H1 (cell line): ENCODE results near the gene ROR1. TPM values are rescaled to one million over a fixed set of nuclear protein-coding genes. Genes with fewer than 3 reads are reported as not detected.

Experiments
- CBX8 ChIP-seq: fragments of 300-800, 300-1000 bp; sonication (generic); IDR thresholded peaks from 2 replicates; pipeline ENCODE4 v1.7.1; 2016; ENCODE audit warnings: low read depth, low read length, borderline replicate concordance
- CREB1 ChIP-seq: IDR thresholded peaks from 2 replicates; pipeline ENCODE4 v1.6.1; 2012; ENCODE audit warnings: inconsistent platforms
- EGR1 ChIP-seq: IDR thresholded peaks from 2 replicates; pipeline ENCODE4 v1.6.1; 2011; ENCODE audit warnings: low read depth, low read length, borderline replicate concordance
- EZH2 ChIP-seq: fragments of 200-600 bp; sonication (generic); IDR thresholded peaks from 2 replicates; pipeline ENCODE4 v1.7.1; 2012; ENCODE audit warnings: low read depth, mild to moderate bottlenecking, moderate library complexity, low read length, inconsistent platforms; ENCODE audit not compliant: severe bottlenecking
- GABPA ChIP-seq: IDR thresholded peaks from 2 replicates; pipeline ENCODE4 v1.6.1; 2011; ENCODE audit warnings: mild to moderate bottlenecking, low read length, moderate library complexity, borderline replicate concordance; ENCODE audit not compliant: insufficient read depth
- KDM4A ChIP-seq: IDR thresholded peaks from one replicate; pipeline ENCODE4 v1.7.1; 2012; ENCODE audit warnings: low read depth, mild to moderate bottlenecking, moderate library complexity, low read length, inconsistent platforms; ENCODE audit not compliant: severe bottlenecking
- NANOG ChIP-seq: IDR thresholded peaks from 2 replicates; pipeline ENCODE4 v1.6.1; 2011; ENCODE audit warnings: low read length, low read depth, mild to moderate bottlenecking, inconsistent platforms; ENCODE audit not compliant: insufficient read depth, poor library complexity, severe bottlenecking
- RFX5 ChIP-seq: IDR thresholded peaks from 2 replicates; pipeline ENCODE4 v1.6.1; 2011; ENCODE audit warnings: low read depth, low read length, improper control_type of control experiment, borderline replicate concordance
- SRF ChIP-seq: IDR thresholded peaks from 2 replicates; pipeline ENCODE4 v1.6.1; 2011; ENCODE audit warnings: mild to moderate bottlenecking, low read depth, low read length, moderate library complexity
- SUZ12 ChIP-seq: fragments of 200-600 bp; sonication (generic); IDR thresholded peaks from 2 replicates; pipeline ENCODE4 v1.6.1; 2012; ENCODE audit warnings: mild to moderate bottlenecking, inconsistent platforms, low read length, moderate library complexity, mixed read lengths
- TBP ChIP-seq: IDR thresholded peaks from 2 replicates; pipeline ENCODE4 v1.6.1; 2011; ENCODE audit warnings: low read depth, low read length, improper control_type of control experiment
- TCF12 ChIP-seq: IDR thresholded peaks from 2 replicates; pipeline ENCODE4 v1.6.1; 2011; ENCODE audit warnings: low read depth, mild to moderate bottlenecking, low read length
- polyA plus RNA-seq, 7 experiments: library from polyadenylated mRNA; depleted of rRNA in 3 of 7; stranded (reverse) in 5 of 7; unstranded in 2 of 7; fragments of >200 nt in 5 of 7; fragments of 200-250 nt in 2 of 7; gene quantifications; 1 replicate in 5 of 7; 2 replicates in 1 of 7; 4 replicates in 1 of 7; pipeline versions ENCODE4 v1.2.1 to v1.2.3, GENCODE V29; 2011 to 2013; ENCODE audit warnings: missing spikeins in 2 of 7, mixed read lengths in 2 of 7
- total RNA-seq: library from RNA; stranded (reverse); fragmentation: NEBNext Ultra II Directional; extraction: Animal tissue kit (Norgen Biotek cat#: 25700); gene quantifications from 2 replicates; pipeline ENCODE4 v1.2.1, GENCODE V29; 2021
- TF ChIP-seq, protein P1 (sequence below): IDR thresholded peaks from 2 replicates; pipeline ENCODE4 v1.6.1; 2012; ENCODE audit warnings: inconsistent platforms

Gene ROR1
- total and polyA plus RNA-seq, 2 of the 8 experiments (the other 6 are each of a cell fraction or from before 2014, with no cell fraction given), result 33.6 to 73.6 TPM

DNA sequence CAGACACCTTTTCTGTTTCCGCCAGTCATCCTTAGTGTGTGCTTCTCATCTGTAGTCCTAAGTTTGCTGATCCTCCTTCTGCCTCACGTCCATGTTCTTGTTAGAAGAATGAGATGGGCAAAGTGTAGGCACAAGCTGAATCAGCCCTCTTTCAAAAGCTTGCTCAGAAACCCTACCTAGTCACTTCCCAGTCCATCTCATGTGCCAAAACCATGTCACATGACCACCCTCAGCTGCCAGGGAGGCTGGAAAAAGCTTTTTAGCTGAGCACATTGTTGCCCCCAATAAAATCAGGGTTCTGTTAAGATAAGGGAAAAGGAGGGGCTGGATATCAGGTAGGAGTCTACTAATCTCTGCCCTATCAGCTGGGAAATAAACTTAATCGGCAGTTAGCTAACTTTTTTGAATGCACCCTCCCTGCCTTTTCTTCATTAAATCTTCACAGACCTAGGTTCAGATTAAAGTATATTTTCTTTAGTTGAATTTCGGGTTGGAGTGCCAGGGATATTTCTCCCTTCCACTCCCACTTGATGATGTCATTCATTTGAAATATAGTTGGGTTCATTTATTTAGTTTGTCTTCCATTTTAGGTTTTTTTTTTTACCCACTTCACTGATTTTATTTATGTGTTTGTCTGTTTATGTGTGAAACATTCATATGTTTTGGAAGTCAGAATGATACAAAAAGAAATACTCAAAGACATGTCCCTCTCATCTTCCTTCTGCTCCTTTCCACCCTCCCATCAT, 129.2 kb downstream of the ROR1 start (continued):
- TF ChIP-seq KDM4A (no peak), TCF12 (no peak), NANOG (no peak), EGR1 (no peak), SUZ12 (no peak), CREB1 (no peak), SRF (no peak), GABPA (no peak), EZH2 (no peak), CBX8 (no peak), TBP (no peak), RFX5 (no peak)
- TF ChIP-seq, protein P1, sequence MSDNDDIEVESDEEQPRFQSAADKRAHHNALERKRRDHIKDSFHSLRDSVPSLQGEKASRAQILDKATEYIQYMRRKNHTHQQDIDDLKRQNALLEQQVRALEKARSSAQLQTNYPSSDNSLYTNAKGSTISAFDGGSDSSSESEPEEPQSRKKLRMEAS, result no peak
- TF ChIP-seq, all 59 proteins: peak for 0
